HFF-Myc (cell line): ENCODE results near the gene CACNA1A.

Source experiments
- DNase-seq: peaks from one replicate; pipeline ENCODE4 v3.0.0-alpha.2; 2011; ENCODE audit warnings: low read depth; ENCODE audit errors: extremely low read depth
- H3K4me3 ChIP-seq: replicated peaks from 2 replicates; pipeline ENCODE4 v1.5.1; 2011; ENCODE audit warnings: low read depth, mild to moderate bottlenecking, control low read depth, low read length
- CTCF ChIP-seq: IDR thresholded peaks from 2 replicates; pipeline ENCODE4 v1.5.1; 2012; ENCODE audit warnings: mild to moderate bottlenecking, low read depth, low read length, control low read depth; ENCODE audit errors: missing control alignments

Gene CACNA1A

GRCh38 chr19:13343514-13343913 is 162.8 kb downstream of the CACNA1A start:
- H3K4me3 ChIP-seq: no peak overlapping the region
- no peak for DNase-seq
- TF ChIP-seq CTCF: no peak

GRCh38 chr19:13342672-13343071 is 163.6 kb downstream of the CACNA1A start:
- H3K4me3 ChIP-seq: no peak overlapping the region
- no peak for TF ChIP-seq CTCF
- DNase-seq: no peak

- TF ChIP-seq CTCF: no peak
- no peak for DNase-seq
- H3K4me3 ChIP-seq: no peak overlapping the region
Observed at GRCh38 chr19:13339869-13340268, 166.4 kb downstream of the CACNA1A start.

DNA sequence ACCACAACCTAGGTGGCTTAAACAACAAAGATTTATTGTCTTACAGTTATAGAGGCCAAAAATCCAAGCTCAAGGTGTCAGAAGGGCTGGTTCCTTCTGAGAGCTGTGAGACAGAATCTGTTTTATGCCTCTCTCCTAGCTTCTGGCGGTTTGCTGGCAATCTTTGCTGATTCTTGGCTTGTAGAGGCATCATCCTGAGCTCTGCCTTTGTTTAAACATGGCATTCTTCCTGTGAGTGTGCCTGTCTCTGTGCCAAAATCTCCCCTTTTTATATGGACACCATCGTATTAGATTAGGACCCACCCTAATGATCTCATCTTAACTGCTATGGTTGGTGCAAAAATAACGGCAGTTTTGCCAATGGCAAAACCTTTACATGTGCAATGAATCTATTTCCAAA is 169.1 kb downstream of the CACNA1A start:
- no peak for TF ChIP-seq CTCF
- no peak overlapping the region for H3K4me3 ChIP-seq
- no peak for DNase-seq

GRCh38 chr19:13334801-13335481 is 171.3 kb downstream of the CACNA1A start:
- DNase-seq: no peak
- no peak overlapping the region for H3K4me3 ChIP-seq
- TF ChIP-seq CTCF: no peak

- no peak overlapping the region for H3K4me3 ChIP-seq
- TF ChIP-seq CTCF: no peak
- DNase-seq: no peak
Observed at GRCh38 chr19:13330285-13330684, 176.0 kb downstream of the CACNA1A start.

- TF ChIP-seq CTCF: no peak
- no peak for DNase-seq
- H3K4me3 ChIP-seq: no peak overlapping the region
Observed at GRCh38 chr19:13329766-13330165, 176.5 kb downstream of the CACNA1A start.
